Amygdala (tissue), 56 donors: Measurements from ENCODE around the gene CACNG7.
A peak's percentile ranks its signal among the peaks of the same experiment; 100 is the strongest.

Experiments
- DNase-seq, 56 donors: peaks; one replicate each; lab custom pipeline; 2025; lab: John Stamatoyannopoulos, UW

Gene CACNG7

GRCh38 chr19:53903055-53903680 lies 5.9 kb upstream of the CACNG7 start:
- DNase-seq, result no peak

DNA sequence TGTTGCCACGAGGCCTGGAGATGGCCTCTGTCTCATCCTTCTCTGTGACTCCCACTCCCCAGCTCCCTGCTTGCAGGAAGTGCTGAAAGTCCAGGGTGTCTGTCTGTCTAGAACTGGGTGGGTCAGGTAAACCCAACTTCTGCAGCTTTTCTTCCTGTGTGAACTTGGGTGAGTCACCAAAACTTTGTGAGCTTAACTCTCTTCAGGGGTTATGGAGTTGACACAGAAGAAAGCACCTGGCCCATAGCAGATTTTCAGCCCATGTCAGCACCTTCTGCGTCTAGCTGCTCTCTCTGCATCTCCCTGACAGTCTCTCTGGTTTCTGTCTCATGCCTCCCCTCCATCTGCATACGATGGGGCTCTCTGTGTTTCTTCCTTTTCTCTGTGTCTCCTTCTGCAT lies 4.2 kb upstream of the CACNG7 start:
- no peak for DNase-seq

DNA sequence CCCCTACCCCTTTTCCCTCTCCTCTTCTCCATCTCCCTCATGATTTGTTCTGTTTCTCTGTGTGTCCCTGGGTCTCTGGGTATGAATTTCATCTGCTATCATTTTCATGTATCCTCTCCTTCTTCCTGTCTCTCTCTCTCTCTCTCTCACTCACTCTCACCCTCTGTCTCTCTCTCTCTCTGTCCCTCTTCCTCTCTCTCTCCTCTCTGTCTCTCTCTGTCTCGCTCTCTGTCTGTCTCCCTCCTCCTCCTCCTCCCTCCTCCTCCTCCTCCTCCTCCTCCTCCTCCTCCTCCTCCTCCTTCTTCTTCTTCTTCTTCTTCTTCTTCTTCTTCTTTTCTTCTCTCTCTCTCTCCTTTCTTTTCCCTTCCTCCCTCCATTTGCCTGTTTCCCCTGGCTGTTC lies 3.3 kb upstream of the CACNG7 start:
- DNase-seq, result no peak

DNA sequence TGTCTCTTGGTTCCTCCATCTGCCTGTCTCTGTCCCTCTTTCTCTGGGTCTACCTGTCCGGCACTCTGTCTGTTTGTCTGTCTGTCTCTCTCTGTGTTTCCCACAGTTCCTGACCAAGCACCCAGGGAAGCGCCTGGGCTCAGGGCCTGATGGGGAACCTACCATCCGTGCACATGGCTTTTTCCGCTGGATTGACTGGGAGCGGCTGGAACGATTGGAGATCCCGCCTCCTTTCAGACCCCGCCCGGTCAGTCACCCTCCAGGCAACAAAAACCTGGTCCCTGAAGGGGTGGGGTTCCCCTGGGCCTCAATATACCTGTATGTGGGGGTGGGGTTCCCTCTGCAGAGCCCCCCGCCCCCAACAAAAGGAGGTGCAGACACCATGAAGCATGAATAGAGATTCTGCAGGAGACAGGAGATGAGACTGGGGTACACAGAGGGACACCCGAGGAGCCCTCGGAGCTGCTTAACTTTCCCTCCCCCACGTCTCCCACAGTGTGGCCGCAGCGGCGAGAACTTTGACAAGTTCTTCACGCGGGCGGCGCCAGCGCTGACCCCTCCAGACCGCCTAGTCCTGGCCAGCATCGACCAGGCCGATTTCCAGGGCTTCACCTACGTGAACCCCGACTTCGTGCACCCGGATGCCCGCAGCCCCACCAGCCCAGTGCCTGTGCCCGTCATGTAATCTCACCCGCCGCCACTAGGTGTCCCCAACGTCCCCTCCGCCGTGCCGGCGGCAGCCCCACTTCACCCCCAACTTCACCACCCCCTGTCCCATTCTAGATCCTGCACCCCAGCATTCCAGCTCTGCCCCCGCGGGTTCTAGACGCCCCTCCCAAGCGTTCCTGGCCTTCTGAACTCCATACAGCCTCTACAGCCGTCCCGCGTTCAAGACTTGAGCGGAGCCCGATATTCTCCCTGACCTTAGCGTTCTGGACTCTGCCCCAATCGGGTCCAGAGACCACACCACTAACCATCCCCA lies 2.6 kb upstream of the CACNG7 start:
- peak in 39 of 56 donors; percentile 12 to 69 (median 38) for DNase-seq

GRCh38 chr19:53907193-53907581 lies 1.9 kb upstream of the CACNG7 start:
- DNase-seq, result peak in 9 of 56 donors; percentile 15 to 46 (median 33)

GRCh38 chr19:53907690-53908089 lies 1.4 kb upstream of the CACNG7 start:
- peak in 5 of 56 donors; percentile 18 to 55 (median 29) for DNase-seq

DNA sequence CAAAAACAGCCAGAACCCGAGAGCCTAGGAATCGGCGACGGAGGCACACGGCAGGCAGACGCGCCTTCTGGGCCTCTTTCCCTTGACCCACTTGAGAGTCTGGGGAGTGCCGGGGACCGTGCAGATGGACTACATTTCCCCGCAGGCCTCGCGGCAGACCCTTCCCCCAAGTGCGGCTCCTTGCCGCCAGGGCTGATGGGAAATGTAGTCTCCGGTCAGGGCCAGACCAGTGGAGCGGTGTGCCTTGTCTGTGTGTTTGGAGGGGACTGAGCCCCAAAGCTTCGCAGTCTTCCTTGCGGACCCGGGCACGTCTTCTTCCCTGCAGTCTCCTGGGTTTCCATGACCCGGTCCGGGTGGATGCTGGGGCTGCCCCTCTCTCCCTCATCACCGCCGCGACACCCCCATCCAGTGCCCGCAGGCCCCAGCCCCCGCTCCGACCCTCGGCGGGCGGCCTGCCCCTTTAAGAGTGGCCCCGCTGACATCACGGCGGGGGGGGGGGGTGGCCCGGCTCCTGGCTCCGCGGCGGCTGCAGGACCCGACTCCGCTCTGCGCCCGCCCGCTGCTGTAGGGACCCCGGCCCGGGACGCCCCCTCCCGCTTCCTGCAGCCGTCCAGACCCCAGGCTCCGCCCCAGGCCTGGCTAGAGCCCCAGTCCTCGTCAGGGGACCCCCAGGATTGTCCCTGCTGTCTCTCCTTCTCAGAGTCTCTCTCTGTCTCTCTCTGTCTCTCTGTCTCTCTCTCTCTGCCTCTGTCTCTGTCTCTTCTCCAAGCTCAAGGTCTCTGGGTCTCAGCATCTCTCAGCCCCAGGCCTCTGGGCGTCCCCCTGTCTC lies 758 bp upstream of the CACNG7 start:
- DNase-seq, result peak in 55 of 56 donors; percentile 28 to 92 (median 76)

DNA sequence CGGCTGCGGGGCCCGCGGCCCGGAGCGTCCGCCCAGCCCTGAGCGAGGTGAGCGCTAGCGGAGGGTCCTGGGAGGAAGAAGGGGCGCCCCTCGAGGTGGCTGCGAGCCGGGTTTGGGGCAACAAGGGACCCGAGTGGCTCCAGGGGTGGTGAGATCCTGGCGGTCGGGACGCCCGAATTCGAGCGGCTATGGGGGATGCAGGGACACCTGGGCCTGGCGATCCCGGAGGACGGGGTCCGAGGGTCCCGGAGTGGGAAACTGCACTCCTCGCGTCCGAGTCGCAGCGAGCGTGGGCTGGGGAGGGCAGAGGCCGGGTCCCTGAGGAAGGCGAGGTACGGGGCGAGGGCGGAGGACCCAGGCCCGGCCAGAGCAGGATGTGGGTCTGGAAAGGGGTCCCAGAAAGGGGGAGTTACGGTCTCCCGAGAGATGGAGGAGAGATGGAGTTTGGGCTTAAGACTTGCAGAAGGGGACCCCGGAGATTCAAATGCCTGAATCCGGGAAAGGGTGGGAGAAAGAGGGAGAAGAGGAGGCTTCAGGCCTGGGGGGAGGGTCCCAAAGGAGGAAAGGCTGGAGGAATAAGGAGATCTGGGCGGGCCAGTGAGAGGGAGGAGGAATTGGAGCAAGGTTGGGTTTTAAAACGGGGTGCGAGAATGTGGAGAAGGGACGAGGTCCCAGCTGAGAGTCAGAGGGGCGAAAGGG lies 542 bp downstream of the CACNG7 start:
- peak in 1 of 56 donors; percentile 44 for DNase-seq

GRCh38 chr19:53910170-53910518 lies 1.1 kb downstream of the CACNG7 start:
- peak in 4 of 56 donors; percentile 5 to 19 (median 12) for DNase-seq

GRCh38 chr19:53912653-53913052 lies 3.6 kb downstream of the CACNG7 start:
- no peak for DNase-seq

GRCh38 chr19:53915000-53915399 lies 5.9 kb downstream of the CACNG7 start:
- peak in 1 of 56 donors; percentile 7 for DNase-seq

- DNase-seq, result no peak
Measured at GRCh38 chr19:53916004-53916403, 6.9 kb downstream of the CACNG7 start.

- DNase-seq, result no peak
Measured at GRCh38 chr19:53917356-53917755, 8.3 kb downstream of the CACNG7 start.

GRCh38 chr19:53927739-53928138 lies 18.7 kb downstream of the CACNG7 start:
- no peak for DNase-seq

DNA sequence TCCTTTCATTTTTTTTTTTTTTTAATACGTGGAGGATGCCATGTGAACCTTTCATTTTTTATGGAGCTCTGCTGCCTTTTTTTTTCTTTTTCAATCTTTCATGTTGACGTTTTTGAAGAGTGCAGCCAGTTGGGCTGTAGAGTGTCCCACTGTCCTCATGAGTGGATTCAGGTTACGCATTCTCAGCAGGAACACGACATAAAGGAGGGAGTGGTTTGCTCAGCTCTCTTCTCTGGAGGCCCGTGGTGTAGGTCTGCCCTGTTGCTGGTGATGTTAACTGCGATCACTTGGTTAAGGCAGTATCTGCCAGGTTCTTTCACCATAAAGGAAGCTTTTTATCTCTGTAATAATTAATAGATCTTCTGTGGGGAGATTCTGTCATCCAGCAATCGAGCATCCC lies 27.0 kb downstream of the CACNG7 start:
- DNase-seq, result no peak

GRCh38 chr19:53942001-53942786 lies 33.1 kb downstream of the CACNG7 start:
- DNase-seq, result peak in 3 of 56 donors; percentile 6 to 58 (median 26)

DNA sequence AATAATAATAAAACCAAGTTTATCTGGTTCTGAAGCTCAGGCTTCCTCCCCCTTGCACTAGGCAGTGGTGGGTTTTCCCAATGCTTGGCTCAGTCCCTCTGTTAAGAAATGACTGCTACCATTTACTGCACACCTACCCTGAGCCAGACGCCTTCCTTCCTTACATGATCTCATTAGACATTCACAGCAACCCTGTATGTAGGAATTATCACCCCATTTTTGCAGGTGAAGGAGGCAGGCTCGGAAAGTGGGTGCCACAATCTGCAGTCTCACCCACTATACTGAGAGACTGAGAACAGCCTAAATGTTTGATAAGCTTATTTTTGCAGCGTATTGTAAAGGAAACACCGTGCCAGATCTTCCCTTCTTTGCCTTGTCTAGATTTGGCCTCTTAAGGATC lies 35.3 kb downstream of the CACNG7 start:
- no peak for DNase-seq

- DNase-seq, result no peak
Measured at GRCh38 chr19:53944933-53945332, 35.9 kb downstream of the CACNG7 start.

- DNase-seq, result peak in 5 of 56 donors; percentile 8 to 34 (median 18)
Measured at GRCh38 chr19:53945441-53945840, 36.4 kb downstream of the CACNG7 start.
